Endothelial cell of umbilical vein (primary cell): ENCODE results near the gene BSND. TPM values are rescaled to one million over a fixed set of nuclear protein-coding genes. Genes with fewer than 3 reads are reported as not detected.

Experiments
- BruUV-seq: library from RNA; stranded (reverse); fragments of 400-500 nt; replicated peaks from 2 replicates; lab custom pipeline; 2021; lab: Mats Ljungman, UMichigan
- CTCF ChIA-PET: fragments of 300-600, 350-600 bp; sonication (Branson Sonifier 250); formaldehyde crosslinking; loops from one replicate; lab custom pipeline; 2021; ENCODE audit warnings: antibody characterized with exemption, inconsistent platforms; lab: Charles Lee
- POLR2A ChIA-PET: fragments of 300-600, 350-600 bp; sonication (Branson Sonifier 250); formaldehyde crosslinking; loops from one replicate; lab custom pipeline; 2021; ENCODE audit warnings: antibody characterized with exemption, inconsistent platforms; lab: Charles Lee
- DNase-seq: peaks from one replicate; pipeline ENCODE4 v3.0.0-alpha.2; 2011; ENCODE audit warnings: low read depth, low spot score
- FAIRE-seq: peaks from 2 replicates; lab custom pipeline; 2011; peaks lifted over from hg19 to GRCh38; lab: Jason Lieb, UNC
- H2AFZ ChIP-seq: 2 replicates; pipeline ENCODE4 v1.6.0; 2012; ENCODE audit warnings: low read depth, low read length, control low read depth, inconsistent platforms
- H3K27ac ChIP-seq: 2 replicates; pipeline ENCODE4 v1.5.1; 2011; ENCODE audit warnings: low read depth, mild to moderate bottlenecking, control low read depth, low read length, moderate library complexity; ENCODE audit not compliant: insufficient read depth
- H3K27me3 ChIP-seq, 2 experiments: 2 replicates each; pipeline versions ENCODE4 v1.6.0 to v1.6.1; 2011; ENCODE audit warnings: low read length in 2 of 2, mixed read lengths in 1 of 2; ENCODE audit not compliant: control insufficient read depth in 2 of 2, insufficient read depth in 2 of 2
- H3K36me3 ChIP-seq, 2 experiments: 2 replicates in 1 of 2; 3 replicates in 1 of 2; pipeline ENCODE4 v1.5.1; 2011; ENCODE audit warnings: low read length in 2 of 2, mild to moderate bottlenecking in 1 of 2, moderate library complexity in 1 of 2; ENCODE audit not compliant: control insufficient read depth in 2 of 2, insufficient read depth in 2 of 2; ENCODE audit errors: extremely low read depth in 1 of 2
- H3K4me1 ChIP-seq: 3 replicates; pipeline ENCODE4 v1.5.1; 2011; ENCODE audit warnings: mild to moderate bottlenecking, low read length; ENCODE audit not compliant: control insufficient read depth, insufficient read depth; ENCODE audit errors: extremely low read depth
- H3K4me2 ChIP-seq: 2 replicates; pipeline ENCODE4 v1.6.1; 2011; ENCODE audit warnings: low read length, control low read depth, mixed read lengths; ENCODE audit not compliant: insufficient read depth
- H3K4me3 ChIP-seq, 3 experiments: fragments of 200-600 bp in 1 of 3; sonication (generic), shearing (Covaris generic) in 1 of 3; replicated peaks in 1 of 3; 2 replicates each; pipeline ENCODE4 v1.5.1; 2011 to 2016; ENCODE audit warnings: control low read depth in 3 of 3, low read length in 3 of 3, mild to moderate bottlenecking in 2 of 3, inconsistent platforms in 1 of 3, low read depth in 1 of 3, moderate library complexity in 1 of 3; ENCODE audit not compliant: insufficient read depth in 1 of 3
- H3K79me2 ChIP-seq: 2 replicates; pipeline ENCODE4 v1.6.0; 2012; ENCODE audit warnings: low read length, inconsistent platforms; ENCODE audit not compliant: control insufficient read depth, insufficient read depth
- H3K9ac ChIP-seq: replicated peaks from 2 replicates; pipeline ENCODE3; 2011; ENCODE audit warnings: low read length, control low read depth; ENCODE audit not compliant: insufficient read depth; ENCODE audit errors: extremely low read depth
- H3K9me1 ChIP-seq: replicated peaks from 3 replicates; pipeline ENCODE4 v1.6.0; 2011; ENCODE audit warnings: mild to moderate bottlenecking, low read length; ENCODE audit not compliant: control insufficient read depth, insufficient read depth; ENCODE audit errors: extremely low read depth
- H3K9me3 ChIP-seq: replicated peaks from 2 replicates; pipeline ENCODE4 v1.5.1; 2012; ENCODE audit warnings: low read length, inconsistent platforms; ENCODE audit not compliant: control insufficient read depth, insufficient read depth
- H4K20me1 ChIP-seq: replicated peaks from 2 replicates; pipeline ENCODE3; 2011; ENCODE audit warnings: mild to moderate bottlenecking, low read length; ENCODE audit not compliant: control insufficient read depth, insufficient read depth; ENCODE audit errors: extremely low read depth
- EZH2 ChIP-seq: IDR thresholded peaks from 2 replicates; pipeline ENCODE4 v1.6.1; 2012; ENCODE audit warnings: borderline replicate concordance, low read depth, mild to moderate bottlenecking, moderate library complexity, low read length, inconsistent platforms; ENCODE audit not compliant: severe bottlenecking
- FOS ChIP-seq: IDR thresholded peaks from 2 replicates; pipeline ENCODE4 v1.6.1; 2011; ENCODE audit warnings: mild to moderate bottlenecking, low read length, moderate library complexity, borderline replicate concordance; ENCODE audit not compliant: insufficient read depth
- GATA2 ChIP-seq: IDR thresholded peaks from 2 replicates; pipeline ENCODE4 v1.7.0; 2011; ENCODE audit warnings: low read depth, mild to moderate bottlenecking, moderate library complexity, mixed read lengths, low read length; ENCODE audit not compliant: insufficient read length, insufficient read depth
- JUN ChIP-seq: IDR thresholded peaks from 2 replicates; pipeline ENCODE4 v1.6.1; 2011; ENCODE audit warnings: borderline replicate concordance, low read depth; ENCODE audit not compliant: insufficient read length, insufficient read depth
- MYC ChIP-seq: IDR thresholded peaks from one replicate; pipeline ENCODE4 v1.6.1; 2011; ENCODE audit warnings: mild to moderate bottlenecking, low read depth, low read length
- POLR2A ChIP-seq: IDR thresholded peaks from 2 replicates; pipeline ENCODE4 v1.6.1; 2012; ENCODE audit warnings: low read depth, mild to moderate bottlenecking, control low read depth, low read length
- POLR2AphosphoS5 ChIP-seq: IDR thresholded peaks from 2 replicates; pipeline ENCODE4 v1.6.1; 2012; ENCODE audit warnings: low read depth, mild to moderate bottlenecking, control low read depth, low read length, moderate library complexity; ENCODE audit not compliant: insufficient read depth
- dilution Hi-C: fragments of 300-500 bp; cut with MboI; formaldehyde crosslinking; loops from one replicate; pipeline ENCODE4 v1.15.0; 2019; ENCODE audit warnings: low sequenced_read_pairs; ENCODE audit not compliant: extremely low pct_ligation_motif_present
- intact Hi-C: fragments of 100-400 bp; cut with micrococcal nuclease; formaldehyde crosslinking; loops from one replicate; pipeline ENCODE4 v1.10.0; 2022
- polyA plus RNA-seq, 4 experiments: library from polyadenylated mRNA; depleted of rRNA in 3 of 4; stranded (reverse) in 3 of 4; unstranded in 1 of 4; fragments of >200 nt; gene quantifications; 2 replicates each; pipeline versions ENCODE4 v1.2.1 to v1.2.3, GENCODE V29; 2011 to 2012; ENCODE audit warnings: missing spikeins in 1 of 4
- total RNA-seq: library from RNA; stranded (reverse); gene quantifications from 2 replicates; pipeline ENCODE4 v1.2.3, GENCODE V29; 2021
- TF ChIP-seq, protein P1 (sequence below), 2 donors: IDR thresholded peaks; 1 replicate in 1 of 2; 2 replicates in 1 of 2; pipeline ENCODE4 v1.5.1; 2011; ENCODE audit warnings: low read length in 2 of 2, mild to moderate bottlenecking in 2 of 2, moderate library complexity in 2 of 2, control low read depth in 1 of 2, inconsistent platforms in 1 of 2, low read depth in 1 of 2; ENCODE audit not compliant: insufficient read depth in 1 of 2; ENCODE audit errors: extremely low read depth in 1 of 2
- TF ChIP-seq, protein P2 (sequence below): IDR thresholded peaks from 2 replicates; pipeline ENCODE4 v1.6.1; 2011; ENCODE audit not compliant: insufficient read depth, insufficient read length

The BSND gene
- total and polyA plus RNA-seq, 2 donors (not counting 3 experiments of a cell fraction or from before 2014, with no cell fraction given), result not detected

DNA sequence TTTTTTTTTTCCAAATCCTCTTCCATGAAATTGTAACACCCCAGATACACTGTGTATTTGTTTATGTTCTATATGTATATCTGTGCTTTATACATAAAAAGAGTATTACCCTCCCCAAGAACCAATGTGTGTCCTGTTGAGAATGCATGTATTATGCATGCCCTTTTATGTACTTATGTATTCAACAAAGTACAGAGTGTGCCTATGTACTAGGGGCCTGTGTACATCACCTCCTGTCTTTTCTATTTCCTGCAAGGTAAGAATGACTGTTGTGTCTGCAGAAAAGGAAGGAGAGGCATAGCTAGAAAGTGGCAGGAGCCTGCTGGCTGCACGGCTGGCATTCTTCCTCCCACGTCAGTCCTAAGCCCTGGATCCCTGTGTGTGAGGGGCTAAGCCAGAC, 11.3 kb upstream of the BSND start:
- TF ChIP-seq EZH2 (no peak), POLR2A (no peak), JUN (no peak), POLR2AphosphoS5 (no peak), FOS (no peak), MYC (no peak), GATA2 (no peak)
- TF ChIP-seq, protein P1, sequence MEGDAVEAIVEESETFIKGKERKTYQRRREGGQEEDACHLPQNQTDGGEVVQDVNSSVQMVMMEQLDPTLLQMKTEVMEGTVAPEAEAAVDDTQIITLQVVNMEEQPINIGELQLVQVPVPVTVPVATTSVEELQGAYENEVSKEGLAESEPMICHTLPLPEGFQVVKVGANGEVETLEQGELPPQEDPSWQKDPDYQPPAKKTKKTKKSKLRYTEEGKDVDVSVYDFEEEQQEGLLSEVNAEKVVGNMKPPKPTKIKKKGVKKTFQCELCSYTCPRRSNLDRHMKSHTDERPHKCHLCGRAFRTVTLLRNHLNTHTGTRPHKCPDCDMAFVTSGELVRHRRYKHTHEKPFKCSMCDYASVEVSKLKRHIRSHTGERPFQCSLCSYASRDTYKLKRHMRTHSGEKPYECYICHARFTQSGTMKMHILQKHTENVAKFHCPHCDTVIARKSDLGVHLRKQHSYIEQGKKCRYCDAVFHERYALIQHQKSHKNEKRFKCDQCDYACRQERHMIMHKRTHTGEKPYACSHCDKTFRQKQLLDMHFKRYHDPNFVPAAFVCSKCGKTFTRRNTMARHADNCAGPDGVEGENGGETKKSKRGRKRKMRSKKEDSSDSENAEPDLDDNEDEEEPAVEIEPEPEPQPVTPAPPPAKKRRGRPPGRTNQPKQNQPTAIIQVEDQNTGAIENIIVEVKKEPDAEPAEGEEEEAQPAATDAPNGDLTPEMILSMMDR (IDR thresholded peaks at IDR 0.05; ENCODE audit: extremely low read depth in 1 of 2, insufficient read depth in 1 of 2, low read depth in 1 of 2, low read length in 2 of 2), result no peak
- TF ChIP-seq, protein P2, sequence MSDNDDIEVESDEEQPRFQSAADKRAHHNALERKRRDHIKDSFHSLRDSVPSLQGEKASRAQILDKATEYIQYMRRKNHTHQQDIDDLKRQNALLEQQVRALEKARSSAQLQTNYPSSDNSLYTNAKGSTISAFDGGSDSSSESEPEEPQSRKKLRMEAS, result no peak
- no peak overlapping the region for H3K4me3 ChIP-seq
- no peak overlapping the region for H2AFZ ChIP-seq
- intact Hi-C loops, result no loop called here
- no peaks in the 10 kb centered on the region for H3K36me3 ChIP-seq
- peaks cover under 1 to 5% of the 10 kb centered on the region in 2 experiments for H3K27me3 ChIP-seq
- H3K4me2 ChIP-seq, result no peak overlapping the region
- H3K9me3 ChIP-seq, result no peaks in the 10 kb centered on the region
- DNase-seq (no peak), FAIRE-seq (no peak)
- H3K9ac ChIP-seq, result no peak overlapping the region
- no peaks in the 10 kb centered on the region for H3K4me1 ChIP-seq
- H4K20me1 ChIP-seq, result no peaks in the 10 kb centered on the region
- POLR2A ChIA-PET, result no interaction called here
- BruUV-seq, result no TSS peak
- dilution Hi-C loops, result no loop called here
- CTCF ChIA-PET, result interaction anchor here (1.3 to 25.0 kb wide), 4 partner anchors 9 to 42 kb away, joined by 5 to 918 read pairs (median 9); no protein-coding TSS in a partner anchor
- no peak overlapping the region for H3K27ac ChIP-seq
- no peaks in the 10 kb centered on the region for H3K9me1 ChIP-seq
- H3K79me2 ChIP-seq, result no peaks in the 10 kb centered on the region
